GM18909 (cell line): Measurements from ENCODE around the gene COL15A1.
A peak's percentile ranks its signal among the peaks of the same experiment; 100 is the strongest.

Experiments used
- ATAC-seq: cut with Tn5 transposase; IDR thresholded peaks from one replicate; pipeline ENCODE4 v1.9.1; 2021; ENCODE audit warnings: mild to moderate bottlenecking; ENCODE audit not compliant: unreplicated experiment, poor library complexity

The COL15A1 gene

GRCh38 chr9:98968601-98969337, 25.1 kb downstream of the COL15A1 start:
- no peak for ATAC-seq

- no peak for ATAC-seq
These were observed 26.9 kb downstream of the COL15A1 start for GRCh38 chr9:98970532-98971041.

- ATAC-seq, result no peak
These were observed 27.6 kb downstream of the COL15A1 start for GRCh38 chr9:98971168-98971914.

- no peak for ATAC-seq
These were observed 28.2 kb downstream of the COL15A1 start for GRCh38 chr9:98971915-98972223.

- ATAC-seq, result no peak
These were observed 29.0 kb downstream of the COL15A1 start for GRCh38 chr9:98972716-98973115.

GRCh38 chr9:98973171-98973570, 29.5 kb downstream of the COL15A1 start:
- no peak for ATAC-seq

- ATAC-seq, result no peak
These were observed 29.9 kb downstream of the COL15A1 start for GRCh38 chr9:98973576-98973975.

- no peak for ATAC-seq
These were observed 30.4 kb downstream of the COL15A1 start for GRCh38 chr9:98974106-98974505.

GRCh38 chr9:98974554-98974953, 30.8 kb downstream of the COL15A1 start:
- no peak for ATAC-seq

- ATAC-seq, result peak; percentile 85
These were observed 31.4 kb downstream of the COL15A1 start for GRCh38 chr9:98974994-98975712.

- no peak for ATAC-seq
These were observed 32.1 kb downstream of the COL15A1 start for GRCh38 chr9:98975838-98976237.

- ATAC-seq, result no peak
These were observed 33.6 kb downstream of the COL15A1 start for GRCh38 chr9:98977246-98977714.

- no peak for ATAC-seq
These were observed 34.1 kb downstream of the COL15A1 start for GRCh38 chr9:98977813-98978212.

- no peak for ATAC-seq
These were observed 34.5 kb downstream of the COL15A1 start for GRCh38 chr9:98978231-98978681.

GRCh38 chr9:98980291-98980690, 36.6 kb downstream of the COL15A1 start:
- ATAC-seq, result no peak

- no peak for ATAC-seq
These were observed 39.9 kb downstream of the COL15A1 start for GRCh38 chr9:98983295-98984268.

GRCh38 chr9:98985596-98985995, 41.9 kb downstream of the COL15A1 start:
- no peak for ATAC-seq

- ATAC-seq, result no peak
These were observed 43.4 kb downstream of the COL15A1 start for GRCh38 chr9:98986866-98987651.
